Measurements from ENCODE around the gene C1GALT1.
"Not testable (repeated sequence)": the region's sequence is repeated elsewhere in the genome, so short reads cannot be mapped to it uniquely, and the experiment has no call there.

The C1GALT1 gene

GRCh38 chr7:7182156-7183060 is at the start of gene C1GALT1:
TSS of gene C1GALT1 (plus strand) at chr7:7182544. CDS start at chr7:7234320, 51,776 bp downstream.
- peak; percentile 98 for DNase-seq

- DNase-seq: no peak
These were observed 48.3 kb upstream of the C1GALT1 start for GRCh38 chr7:7134046-7134445.

GRCh38 chr7:7135074-7135473 is 47.3 kb upstream of the C1GALT1 start:
- DNase-seq: no peak

- DNase-seq: not testable (repeated sequence)
These were observed 46.4 kb upstream of the C1GALT1 start for GRCh38 chr7:7135924-7136323.

GRCh38 chr7:7136466-7137381 is 45.6 kb upstream of the C1GALT1 start:
- no peak for DNase-seq

- no peak for DNase-seq
These were observed 43.4 kb upstream of the C1GALT1 start for GRCh38 chr7:7138897-7139296.

GRCh38 chr7:7143404-7143803 is 38.9 kb upstream of the C1GALT1 start:
- DNase-seq: not testable (repeated sequence)

- DNase-seq: not testable (repeated sequence)
These were observed 37.2 kb upstream of the C1GALT1 start for GRCh38 chr7:7145151-7145550.

- DNase-seq: no peak
These were observed 35.5 kb upstream of the C1GALT1 start for GRCh38 chr7:7146837-7147236.

GRCh38 chr7:7148798-7149481 is 33.4 kb upstream of the C1GALT1 start:
- DNase-seq: no peak

GRCh38 chr7:7151285-7151684 is 31.1 kb upstream of the C1GALT1 start:
- no peak for DNase-seq

GRCh38 chr7:7151865-7152264 is 30.5 kb upstream of the C1GALT1 start:
- DNase-seq: no peak

GRCh38 chr7:7152315-7152714 is 30.0 kb upstream of the C1GALT1 start:
- DNase-seq: no peak

GRCh38 chr7:7154355-7154754 is 28.0 kb upstream of the C1GALT1 start:
- DNase-seq: not testable (repeated sequence)

GRCh38 chr7:7156663-7157062 is 25.7 kb upstream of the C1GALT1 start:
- DNase-seq: no peak

GRCh38 chr7:7157177-7157886 is 25.0 kb upstream of the C1GALT1 start:
- peak; percentile 13 for DNase-seq

GRCh38 chr7:7157887-7158271 is 24.5 kb upstream of the C1GALT1 start:
- DNase-seq: no peak

GRCh38 chr7:7159063-7159658 is 23.2 kb upstream of the C1GALT1 start:
- DNase-seq: no peak

GRCh38 chr7:7164591-7164990 is 17.8 kb upstream of the C1GALT1 start:
- no peak for DNase-seq

- DNase-seq: no peak
These were observed 17.0 kb upstream of the C1GALT1 start for GRCh38 chr7:7165372-7165771.

- DNase-seq: no peak
These were observed 16.0 kb upstream of the C1GALT1 start for GRCh38 chr7:7166318-7166717.

GRCh38 chr7:7169296-7169695 is 13.0 kb upstream of the C1GALT1 start:
- DNase-seq: no peak

All from stimulated activated naive CD4-positive, alpha-beta T cell treated with Interleukin-2 at 50 U/mL for 16 hours (primary cell).